HG02642 (cell line): ENCODE measurements around the gene VIPR2.
"Not testable (repeated sequence)": the region's sequence is repeated elsewhere in the genome, so short reads cannot be mapped to it uniquely, and the experiment has no call there.

ENCODE experiments used
- ATAC-seq: cut with Tn5 transposase; IDR thresholded peaks from one replicate; pipeline ENCODE4 v1.9.1; 2021; ENCODE audit warnings: mild to moderate bottlenecking; ENCODE audit not compliant: unreplicated experiment, poor library complexity

Gene VIPR2

DNA sequence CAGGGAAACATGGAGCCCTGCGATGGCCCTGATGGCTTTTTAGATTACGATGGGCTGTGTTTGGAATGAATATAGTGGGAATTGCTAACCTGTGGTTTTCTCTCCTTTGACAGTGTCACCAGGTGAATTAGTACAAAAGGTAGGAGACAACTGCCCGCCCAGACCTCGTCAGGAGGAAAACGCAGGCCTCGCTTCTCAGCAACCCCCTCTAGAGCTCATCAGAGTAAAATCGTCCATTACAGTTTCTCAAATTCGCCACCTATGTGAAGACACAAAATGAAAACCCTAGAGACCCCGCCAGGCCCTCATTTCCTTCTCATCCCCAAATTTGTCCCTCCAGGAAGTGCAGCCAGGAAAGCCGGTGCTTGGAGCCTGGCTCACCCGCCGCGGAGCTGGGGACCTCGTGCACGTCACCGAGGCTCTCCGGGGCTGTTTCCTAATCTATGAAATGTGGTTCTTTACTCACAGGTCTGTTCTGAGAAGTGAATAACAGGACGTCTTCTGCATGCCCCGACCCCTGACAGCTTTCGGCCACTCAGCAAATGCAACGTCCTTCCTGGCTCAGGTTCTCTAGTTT lies 143.7 kb downstream of the VIPR2 start:
- ATAC-seq, result no peak

DNA sequence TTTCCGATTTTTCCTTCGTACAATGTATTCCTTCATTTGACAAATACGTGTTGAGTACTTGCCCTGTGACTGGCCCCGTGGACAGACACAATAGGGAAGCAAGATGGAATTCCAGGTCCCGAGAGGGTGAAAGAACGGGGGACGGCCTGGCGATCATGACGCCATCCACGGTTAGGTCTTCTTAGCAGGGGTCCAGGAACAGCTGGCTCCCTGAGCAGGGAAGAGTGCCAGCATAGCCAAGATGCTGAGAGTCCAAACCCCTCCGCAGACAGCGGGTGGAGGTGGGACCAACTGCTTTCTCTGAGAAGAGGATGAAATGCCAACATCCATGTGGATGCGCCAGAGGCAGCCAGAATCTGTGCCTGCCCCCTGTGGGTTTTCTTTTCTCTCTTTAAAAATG lies 144.6 kb downstream of the VIPR2 start:
- ATAC-seq, result no peak

DNA sequence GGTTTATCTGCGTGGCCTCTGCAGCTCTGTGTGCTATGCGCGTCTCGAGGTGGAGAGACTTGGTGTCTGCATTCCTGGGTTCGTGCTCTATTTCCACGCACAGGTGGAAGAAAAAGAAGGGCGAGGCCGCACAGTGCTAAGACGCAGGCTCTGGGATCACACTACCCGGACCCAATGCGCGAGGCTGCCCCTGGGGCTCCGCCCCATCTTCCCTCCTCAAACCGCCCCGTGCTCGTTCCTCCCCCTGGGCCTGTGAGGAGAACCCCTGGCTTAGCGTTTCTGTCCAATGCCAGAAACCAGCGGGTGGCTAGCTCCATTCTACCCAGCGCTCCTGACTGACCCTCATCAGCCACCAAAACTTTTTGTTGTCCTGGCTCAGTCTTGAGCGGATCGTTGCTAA lies 145.2 kb downstream of the VIPR2 start:
- ATAC-seq, result no peak

DNA sequence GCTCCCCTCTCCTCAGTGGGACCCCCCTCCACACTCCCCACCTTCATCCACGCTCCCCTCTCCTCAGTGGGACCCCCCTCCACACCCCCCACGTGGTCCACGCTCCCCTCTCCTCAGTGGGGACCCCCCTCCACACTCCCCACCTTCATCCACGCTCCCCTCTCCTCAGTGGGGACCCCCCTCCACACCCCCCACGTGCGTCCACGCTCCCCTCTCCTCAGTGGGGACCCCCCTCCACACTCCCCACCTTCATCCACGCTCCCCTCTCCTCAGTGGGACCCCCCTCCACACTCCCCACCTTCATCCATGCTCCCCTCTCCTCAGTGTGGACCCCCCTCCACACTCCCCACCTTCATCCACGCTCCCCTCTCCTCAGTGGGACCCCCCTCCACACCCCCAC lies 146.4 kb downstream of the VIPR2 start:
- ATAC-seq, result not testable (repeated sequence)

DNA sequence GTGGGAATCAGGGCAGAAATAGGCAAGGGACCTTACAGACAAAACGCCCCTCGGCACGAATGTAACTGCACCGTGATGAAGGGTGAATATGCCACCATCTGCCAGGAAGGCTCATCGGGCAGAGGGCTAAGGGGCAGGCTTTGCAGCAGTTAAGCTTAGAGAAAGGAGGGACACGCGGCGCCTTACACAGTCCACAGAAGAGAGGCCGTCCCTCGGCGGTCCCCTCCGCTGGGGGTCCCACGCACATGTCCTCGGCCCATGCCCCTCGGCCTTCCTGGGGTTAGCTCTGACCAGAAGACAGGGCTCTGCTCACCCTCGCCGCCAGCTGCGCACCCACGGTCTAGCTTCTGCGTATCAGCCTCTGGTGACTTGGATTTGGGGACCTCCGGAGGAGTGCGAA lies 147.2 kb downstream of the VIPR2 start:
- no peak for ATAC-seq

DNA sequence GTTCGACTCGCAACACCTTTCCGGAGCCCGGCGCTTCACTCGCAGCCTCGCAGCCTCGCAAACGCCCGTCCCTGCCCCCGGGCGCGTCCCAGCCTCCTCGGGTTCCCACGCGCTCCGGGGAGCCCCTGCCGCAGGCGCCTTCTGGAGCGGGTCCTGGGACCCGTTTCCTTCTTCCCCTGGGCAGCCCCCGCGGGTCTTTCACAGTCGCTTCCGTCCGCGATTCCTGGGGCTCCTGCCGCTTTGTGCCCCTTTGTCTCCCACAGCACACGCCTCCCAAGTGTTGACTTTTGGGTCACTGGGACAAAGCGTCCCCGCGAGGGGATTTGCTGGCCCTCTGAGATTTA lies 147.6 kb downstream of the VIPR2 start:
- no peak for ATAC-seq

DNA sequence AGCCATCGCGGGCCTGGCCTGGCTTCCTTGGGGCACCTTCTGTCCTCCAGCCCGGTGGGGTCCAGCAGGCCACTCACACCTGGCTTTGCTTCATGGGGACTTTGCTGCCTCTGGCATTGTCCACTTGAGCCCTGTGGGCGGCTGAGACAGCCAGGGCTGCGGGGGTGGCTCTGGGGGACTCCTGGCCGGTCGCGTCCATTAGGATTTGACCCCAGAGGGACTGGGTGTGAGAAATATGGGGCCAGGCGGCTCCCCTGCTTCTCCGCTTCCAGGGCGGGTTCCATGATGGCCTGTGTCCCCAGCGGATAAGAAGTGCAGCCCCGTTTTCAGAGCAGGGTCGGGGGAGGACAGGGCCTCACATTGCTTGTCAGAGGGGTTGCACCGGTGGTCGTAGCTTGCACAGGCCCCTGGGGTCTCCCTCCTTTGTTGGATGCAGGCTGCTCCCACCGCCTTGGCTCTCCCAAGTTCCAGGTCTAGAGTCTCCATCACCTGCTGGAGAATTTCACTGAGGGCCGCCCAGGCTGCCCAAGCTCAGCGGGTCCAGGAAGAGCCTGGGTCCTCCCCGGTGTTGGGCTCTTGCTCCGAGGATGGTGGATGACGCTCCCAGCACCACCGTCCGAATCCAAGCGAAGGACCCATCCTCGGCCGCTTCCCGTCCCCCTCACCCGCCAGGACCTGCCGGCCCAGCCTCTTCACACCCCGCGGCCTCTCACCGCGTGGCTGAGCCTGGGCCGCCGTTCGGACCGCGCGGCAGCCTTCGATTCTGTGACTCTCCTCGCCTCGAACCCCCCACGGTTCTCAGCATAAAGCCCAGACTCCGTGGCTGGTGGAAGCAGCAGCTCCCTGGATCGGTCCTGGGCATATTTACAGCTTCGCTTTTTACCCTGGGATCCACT lies 148.2 kb downstream of the VIPR2 start:
- ATAC-seq, result no peak

DNA sequence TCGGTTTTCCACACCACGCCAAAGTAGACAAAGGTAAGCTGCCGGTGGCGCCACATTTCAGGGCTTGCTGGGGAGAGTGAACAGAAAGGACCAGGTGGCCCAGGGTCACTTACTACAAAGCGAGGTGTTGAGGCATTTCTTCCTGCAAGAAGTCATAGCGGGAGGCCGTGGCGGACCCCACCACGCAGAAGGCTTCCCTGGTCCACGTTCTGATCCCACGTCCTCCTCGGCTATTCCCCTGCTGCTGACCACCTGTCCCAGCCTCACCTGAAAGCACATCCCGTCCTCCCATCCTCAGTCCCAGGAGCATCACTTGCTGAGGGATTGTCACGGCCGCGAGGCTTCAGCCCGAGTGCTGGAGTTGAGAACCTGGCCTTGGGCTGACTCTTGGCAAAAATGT lies 149.2 kb downstream of the VIPR2 start:
- ATAC-seq, result no peak

DNA sequence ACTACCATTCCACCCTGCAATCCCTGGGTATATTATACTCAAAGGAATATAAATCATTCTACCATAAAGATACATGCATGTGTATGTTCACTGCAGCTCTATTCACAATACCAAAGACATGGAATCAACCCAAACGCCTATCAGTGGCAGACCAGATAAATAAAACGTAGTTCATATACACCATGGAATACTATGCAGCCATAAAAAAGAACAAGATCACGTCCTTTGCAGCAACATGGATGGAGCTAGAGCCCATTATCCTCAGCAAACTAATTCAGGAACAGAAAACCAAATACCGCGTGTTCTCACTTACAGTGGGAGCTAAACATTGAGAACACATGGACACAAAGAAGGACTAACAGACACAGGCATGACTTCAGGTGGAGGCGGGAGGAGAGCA lies 150.0 kb downstream of the VIPR2 start:
- ATAC-seq, result no peak

DNA sequence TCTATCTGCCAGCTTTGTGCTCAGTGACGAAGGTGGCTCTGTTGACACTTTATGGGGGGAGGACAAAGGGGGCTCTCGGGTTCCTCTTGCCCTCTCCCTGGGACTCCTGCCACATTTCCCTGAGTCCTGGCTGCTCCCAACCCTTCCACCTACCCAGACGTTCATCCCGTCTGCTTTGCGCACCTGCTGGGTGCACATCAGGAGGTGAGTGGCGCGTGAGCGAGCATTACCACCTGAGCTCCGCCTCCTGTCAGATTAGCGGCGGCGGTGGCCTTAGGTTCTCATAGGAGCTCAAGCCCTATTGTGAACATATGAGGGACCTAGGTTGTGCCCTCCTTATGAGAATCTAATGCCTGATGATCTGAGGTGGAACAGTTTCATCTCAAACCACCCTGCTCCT lies 151.1 kb downstream of the VIPR2 start:
- ATAC-seq, result no peak

DNA sequence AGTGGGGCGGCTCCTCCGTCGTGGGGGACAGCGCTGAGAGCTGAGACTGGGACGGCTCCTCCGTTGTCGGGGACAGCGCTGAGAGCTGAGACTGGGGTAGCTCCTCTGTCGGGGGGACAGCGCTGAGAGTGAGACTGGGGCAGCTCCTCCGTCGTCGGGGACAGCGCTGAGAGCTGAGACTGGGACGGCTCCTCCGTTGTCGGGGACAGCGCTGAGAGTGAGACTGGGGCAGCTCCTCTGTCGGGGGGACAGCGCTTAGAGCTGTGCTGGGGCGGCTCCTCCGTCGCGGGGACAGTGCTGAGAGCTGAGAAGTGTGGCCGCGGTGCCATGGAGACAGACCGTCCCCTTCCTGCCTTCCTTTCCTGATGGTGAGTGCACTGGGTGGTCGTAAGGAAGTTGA lies 151.9 kb downstream of the VIPR2 start:
- ATAC-seq, result no peak

DNA sequence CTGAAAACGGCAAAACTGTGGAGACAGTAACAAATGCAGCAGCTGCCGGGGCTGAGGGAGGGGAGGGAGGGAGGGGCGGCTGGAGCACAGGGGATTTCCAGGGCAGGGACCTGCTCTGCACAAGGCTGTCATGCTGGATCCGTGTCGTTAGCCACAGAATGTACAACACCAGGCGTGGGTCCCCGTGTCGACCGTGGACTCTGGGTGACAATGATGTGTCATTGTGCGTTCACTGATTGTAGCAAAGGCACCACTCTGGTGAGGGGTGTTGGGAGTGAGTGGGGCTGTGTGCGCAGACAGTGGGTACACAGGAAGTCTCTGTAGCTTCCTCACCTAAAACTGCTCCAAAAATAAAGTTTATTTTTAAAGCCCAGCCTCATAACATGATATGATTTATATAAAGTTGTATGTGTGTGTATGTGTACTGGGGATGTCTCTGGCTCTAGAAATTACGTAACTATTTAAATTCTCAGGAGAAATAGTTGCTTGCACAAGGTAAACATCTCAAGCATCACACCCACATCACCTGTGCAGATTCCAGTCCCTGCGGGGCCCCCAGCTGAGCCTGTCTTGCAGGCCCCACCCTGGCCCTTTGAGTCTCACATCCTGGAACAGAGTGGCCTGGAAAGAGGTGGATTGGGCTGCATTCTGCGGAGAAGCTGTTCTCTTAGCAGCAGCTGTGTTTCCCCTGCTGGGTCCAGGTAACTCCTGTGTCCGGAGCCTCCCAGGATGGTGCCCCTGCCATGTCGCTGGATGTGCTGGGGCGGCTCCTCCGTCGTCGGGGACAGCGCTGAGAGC lies 152.6 kb downstream of the VIPR2 start:
- ATAC-seq, result no peak

DNA sequence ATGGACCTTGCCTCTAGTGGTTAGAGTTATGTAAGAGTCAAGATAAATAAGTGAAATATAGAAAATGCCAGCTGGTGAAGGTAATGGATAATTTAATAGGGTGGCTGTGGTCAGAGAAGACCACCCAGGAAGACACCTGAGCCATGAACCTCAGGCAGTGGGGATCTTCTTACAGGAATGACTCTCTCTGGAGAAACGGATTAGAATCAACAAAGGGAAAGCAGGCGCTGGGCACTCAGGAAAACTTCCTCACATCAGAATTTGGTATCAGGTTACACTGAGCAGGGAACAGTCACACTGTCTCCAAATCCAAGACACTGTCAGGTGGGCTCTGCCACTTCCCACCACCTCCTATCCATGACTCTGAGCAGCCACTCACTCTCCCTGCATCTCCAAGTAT lies 155.7 kb downstream of the VIPR2 start:
- no peak for ATAC-seq

DNA sequence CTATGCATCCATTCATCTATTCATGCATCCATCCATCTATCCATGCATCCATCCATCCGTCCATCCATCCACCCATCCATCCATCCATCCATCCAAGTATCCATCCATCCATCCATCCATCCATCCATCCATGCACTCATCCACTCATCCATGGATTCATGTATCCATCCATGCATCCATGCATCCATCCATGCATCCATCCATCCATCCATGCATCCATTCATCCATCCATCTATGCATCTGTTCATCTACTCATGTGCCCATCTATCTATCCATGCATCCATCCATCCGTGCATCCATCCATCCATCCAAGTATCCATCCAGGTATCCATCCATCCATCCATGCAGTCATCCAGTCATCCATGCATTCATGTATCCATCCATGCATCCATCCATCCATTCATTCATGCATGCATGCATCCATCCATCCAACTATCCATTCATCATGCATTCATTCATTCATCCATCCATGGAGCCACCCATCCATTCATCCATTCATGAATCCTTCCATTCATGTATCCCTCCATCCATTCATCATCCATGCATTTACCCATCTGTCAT lies 156.3 kb downstream of the VIPR2 start:
- no peak for ATAC-seq

DNA sequence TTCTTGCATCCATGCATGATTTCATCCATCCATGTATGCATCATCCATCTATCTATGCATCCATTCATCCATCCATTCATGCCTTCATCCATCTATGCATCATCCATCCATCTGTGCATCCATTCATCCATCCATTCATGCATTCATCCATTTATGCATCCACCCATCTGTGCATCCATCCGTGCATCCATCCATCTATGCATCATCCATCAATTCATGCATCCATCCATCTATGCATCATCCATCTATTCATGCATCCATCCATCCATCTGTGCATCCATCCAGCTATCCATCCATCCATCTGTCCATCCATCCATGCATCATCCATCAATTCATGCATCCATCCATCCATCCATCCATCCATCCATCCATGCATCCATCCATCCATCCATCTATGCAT lies 157.0 kb downstream of the VIPR2 start:
- no peak for ATAC-seq

DNA sequence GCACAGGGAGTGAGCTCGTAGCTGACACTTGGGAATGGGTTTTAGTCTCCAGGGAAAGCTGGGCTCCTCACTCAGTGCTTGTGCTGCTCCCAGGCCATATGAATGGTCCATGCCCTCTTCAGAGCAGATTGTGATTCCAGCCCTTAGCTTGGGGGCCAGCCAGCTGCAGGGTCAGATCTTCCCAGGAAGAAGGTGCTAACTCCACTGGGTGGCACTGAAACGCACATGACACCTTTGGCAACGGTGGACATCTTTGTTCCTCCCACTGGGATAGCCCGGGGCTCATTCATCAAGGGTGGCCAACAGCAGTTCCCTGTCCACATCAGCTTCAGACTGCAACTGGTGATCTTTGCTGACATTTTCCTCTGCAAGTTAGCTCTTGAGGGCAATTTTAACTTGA lies 159.1 kb downstream of the VIPR2 start:
- no peak for ATAC-seq

DNA sequence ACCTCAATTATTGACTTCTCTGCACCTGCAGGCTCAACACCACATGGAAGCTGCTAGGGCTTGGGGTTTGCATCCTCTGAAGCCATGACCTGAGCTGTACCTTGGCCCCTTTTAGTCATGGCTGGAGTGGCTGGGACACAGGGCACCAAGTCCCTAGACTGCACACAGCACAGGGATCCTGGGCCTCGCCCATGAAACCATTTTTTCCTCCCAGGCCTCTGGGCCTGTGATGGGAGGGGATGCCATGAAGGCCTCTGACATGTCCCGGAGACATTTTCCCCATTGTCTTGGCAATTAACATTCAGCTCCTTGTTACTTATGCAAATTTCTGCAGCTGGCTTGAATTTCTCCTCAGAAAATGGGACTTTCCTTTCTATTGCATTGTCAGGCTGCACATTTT lies 160.7 kb downstream of the VIPR2 start:
- ATAC-seq, result not testable (repeated sequence)

DNA sequence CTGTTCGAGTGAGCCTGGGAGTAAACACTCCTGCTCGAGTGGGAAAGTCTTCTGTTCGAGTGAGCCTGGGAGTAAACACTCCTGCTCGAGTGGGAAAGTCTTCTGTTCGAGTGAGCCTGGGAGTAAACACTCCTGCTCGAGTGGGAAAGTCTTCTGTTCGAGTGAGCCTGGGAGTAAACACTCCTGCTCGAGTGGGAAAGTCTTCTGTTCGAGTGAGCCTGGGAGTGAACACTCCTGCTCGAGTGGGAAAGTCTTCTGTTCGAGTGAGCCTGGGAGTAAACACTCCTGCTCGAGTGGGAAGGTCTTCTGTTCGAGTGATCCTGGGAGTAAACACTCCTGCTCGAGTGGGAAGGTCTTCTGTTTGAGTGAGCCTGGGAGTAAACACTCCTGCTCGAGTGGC lies 162.6 kb downstream of the VIPR2 start:
- ATAC-seq, result not testable (repeated sequence)

DNA sequence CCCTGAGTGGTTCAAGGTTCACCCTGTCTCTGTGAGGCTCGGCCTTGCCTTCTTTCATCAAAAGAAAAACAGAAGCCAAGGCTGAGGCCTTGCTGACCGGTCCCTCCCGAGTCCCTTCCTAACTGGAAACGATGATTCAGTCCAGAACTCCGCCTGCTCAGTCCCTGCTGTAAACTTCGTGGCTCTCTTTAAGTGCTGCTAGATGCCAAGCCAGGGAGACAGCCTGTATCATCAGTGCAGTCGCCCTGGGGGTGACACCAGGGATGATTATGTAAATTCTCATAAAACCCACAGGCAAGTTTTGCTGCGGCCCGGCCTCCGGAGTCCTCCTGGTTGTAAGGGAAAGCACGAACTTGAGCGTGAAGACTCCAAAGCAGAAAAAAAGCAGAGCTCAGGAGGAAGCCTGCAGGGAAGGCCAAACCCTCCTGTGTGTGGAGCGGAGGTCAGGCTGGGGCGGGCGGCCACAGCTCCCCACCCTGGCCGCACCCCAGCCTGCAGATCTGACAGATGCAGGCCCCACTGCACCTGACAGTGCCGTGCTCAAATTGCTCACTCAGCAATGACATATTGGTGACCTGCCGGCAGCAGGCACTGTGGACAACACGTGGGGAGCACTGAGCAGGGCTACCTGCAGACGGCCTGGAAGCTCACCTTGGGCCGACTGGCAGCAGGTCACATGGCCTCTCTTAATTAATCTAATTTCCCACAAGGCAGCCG lies 164.9 kb downstream of the VIPR2 start:
- ATAC-seq, result no peak

DNA sequence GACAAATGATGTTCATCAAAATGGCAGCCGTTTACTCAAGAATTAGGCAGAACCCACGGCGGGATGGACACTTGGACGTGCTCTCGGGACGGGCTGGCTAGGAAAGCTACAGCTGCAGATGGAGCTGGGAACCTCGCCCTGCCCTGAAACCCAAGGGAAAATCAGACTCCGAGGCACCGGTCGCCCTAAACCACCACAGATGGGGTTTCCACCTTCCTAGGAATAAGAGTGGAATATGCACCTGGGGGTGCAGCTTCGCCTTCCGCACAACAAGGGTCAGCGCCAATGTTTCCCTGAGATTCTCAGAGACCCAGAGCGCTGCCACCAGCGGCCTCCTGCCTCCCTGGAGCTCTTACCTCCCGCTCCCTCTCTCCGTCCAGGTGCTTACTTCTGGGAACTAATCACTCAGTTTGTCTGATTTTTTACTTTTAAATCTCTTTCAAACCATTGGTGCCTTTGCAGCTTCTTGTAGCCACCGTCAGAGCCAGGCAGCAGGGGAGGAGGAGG lies 165.6 kb downstream of the VIPR2 start:
- no peak for ATAC-seq
